ENCODE data around the gene COL18A1. TPM values are rescaled to one million over a fixed set of nuclear protein-coding genes. Genes with fewer than 3 reads are reported as not detected.
A peak's percentile ranks its signal among the peaks of the same experiment; 100 is the strongest.

Gene COL18A1
- total RNA-seq, 1 donor from 2014 or later: 150 TPM

GRCh38 chr21:45513003-45513717 lies 108.2 kb downstream of the COL18A1 start:
- DNase-seq (ENCODE audit: extremely low spot score, unreplicated experiment): no peak
- peak overlapping the region; percentile 72 for H3K27ac Mint-ChIP-seq
- H3K4me1 Mint-ChIP-seq (ENCODE audit: unreplicated experiment): peaks cover 8% of the 10 kb centered on the region
- peak overlapping the region; percentile 34 for H3K4me3 Mint-ChIP-seq
- no peaks in the 10 kb centered on the region for H3K27me3 Mint-ChIP-seq
- H3K36me3 Mint-ChIP-seq: peaks cover 4% of the 10 kb centered on the region
- no peak for TF ChIP-seq CTCF (conservative IDR thresholded peaks at IDR 0.05)
- no peaks in the 10 kb centered on the region for H3K9me3 Mint-ChIP-seq

DNA sequence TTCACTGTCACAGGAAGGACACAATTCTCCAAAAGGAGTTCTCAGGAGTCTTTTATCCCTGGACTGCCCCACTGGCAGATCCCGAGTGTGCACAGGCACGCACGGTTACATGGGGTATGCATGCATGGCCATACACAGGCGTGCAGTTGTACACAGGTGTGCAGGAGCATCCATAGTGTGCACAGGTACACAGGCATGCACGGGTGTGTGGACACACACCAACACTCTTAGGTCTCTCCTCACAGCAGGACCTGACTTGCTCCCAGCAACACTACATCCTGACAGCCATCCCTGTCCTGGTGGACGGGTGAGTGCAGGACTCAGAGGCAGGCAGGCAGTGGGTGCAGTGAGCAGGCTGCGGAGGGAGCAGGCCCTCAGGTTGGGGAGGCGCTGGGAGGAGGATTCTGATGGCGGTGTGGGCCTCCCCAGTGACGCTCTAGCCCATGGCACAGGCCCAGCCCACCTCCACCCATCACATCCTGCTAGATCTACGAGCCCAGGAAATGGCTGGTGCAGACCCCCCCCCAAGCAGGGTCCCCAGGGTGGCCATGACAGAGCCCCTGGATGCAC lies 108.9 kb downstream of the COL18A1 start:
- Mint-ChIP-seq H3K9me3 (peaks cover 5% of the 10 kb centered on the region), H3K36me3 (peaks cover 10% of the 10 kb centered on the region), H3K4me1 (ENCODE audit: unreplicated experiment) (peaks cover 5% of the 10 kb centered on the region), H3K27ac (peak overlapping the region; percentile 72), H3K4me3 (peak overlapping the region; percentile 34), H3K27me3 (no peaks in the 10 kb centered on the region)
- no peak for DNase-seq (ENCODE audit: extremely low spot score, unreplicated experiment)
- no peak for TF ChIP-seq CTCF (conservative IDR thresholded peaks at IDR 0.05)

- no peak for TF ChIP-seq CTCF (conservative IDR thresholded peaks at IDR 0.05)
- no peak overlapping the region for H3K27ac Mint-ChIP-seq
- peaks cover 4% of the 10 kb centered on the region for H3K4me1 Mint-ChIP-seq (ENCODE audit: unreplicated experiment)
These were observed 109.5 kb downstream of the COL18A1 start for GRCh38 chr21:45514311-45515021.

DNA sequence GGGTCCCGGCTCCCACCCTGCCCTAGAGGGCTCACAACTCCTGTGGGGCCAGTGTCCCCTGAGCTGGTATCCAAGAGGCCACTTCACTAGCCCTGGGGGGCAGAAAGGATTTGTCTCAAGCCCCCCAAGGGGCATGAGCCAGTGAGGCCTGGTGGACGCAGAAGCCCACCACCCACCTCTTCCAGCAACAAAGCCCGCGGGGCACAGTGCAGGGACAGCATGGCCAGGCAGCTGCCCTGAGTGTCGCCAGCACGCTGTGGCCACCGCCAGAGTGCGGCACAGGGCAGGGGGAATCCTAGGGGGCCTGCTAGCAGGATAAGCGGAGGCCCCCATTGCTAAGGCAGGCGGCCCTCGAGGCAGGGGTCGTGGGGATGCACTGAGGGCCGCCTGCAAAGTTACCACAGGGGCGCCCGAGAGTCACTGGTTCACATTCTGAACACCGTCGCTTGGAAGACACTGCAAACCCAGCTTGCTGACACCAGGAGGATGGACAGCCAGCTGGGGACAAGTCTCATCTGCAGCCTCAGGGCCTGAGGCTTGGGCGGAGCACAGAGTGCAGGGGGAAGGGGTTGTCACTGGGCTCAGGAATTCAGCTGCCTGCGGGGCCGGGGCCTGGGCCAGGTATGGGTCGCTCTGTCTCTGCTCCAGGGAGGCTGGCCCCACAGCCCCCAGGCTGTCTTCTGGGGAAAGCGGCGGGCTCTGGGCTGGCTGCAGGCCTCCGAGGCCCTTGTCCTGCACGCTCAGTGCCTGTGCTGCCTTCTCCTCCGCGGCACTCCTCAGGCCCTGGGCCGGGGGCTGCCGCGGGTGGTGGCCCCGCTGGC lies 110.5 kb downstream of the COL18A1 start:
- H3K4me3 Mint-ChIP-seq: no peak overlapping the region
- no peak for TF ChIP-seq CTCF (conservative IDR thresholded peaks at IDR 0.05)
- H3K27ac Mint-ChIP-seq: no peak overlapping the region
- no peak for DNase-seq (ENCODE audit: extremely low spot score, unreplicated experiment)
- H3K27me3 Mint-ChIP-seq: no peaks in the 10 kb centered on the region
- H3K9me3 Mint-ChIP-seq: peaks cover 5% of the 10 kb centered on the region
- peaks cover 4% of the 10 kb centered on the region for H3K4me1 Mint-ChIP-seq (ENCODE audit: unreplicated experiment)
- peaks cover 26% of the 10 kb centered on the region for H3K36me3 Mint-ChIP-seq

More at GRCh38 chr21:45514311-45515021, 109.5 kb downstream of the COL18A1 start:
- peaks cover 17% of the 10 kb centered on the region for H3K36me3 Mint-ChIP-seq
- peak; percentile 62 for DNase-seq (ENCODE audit: extremely low spot score, unreplicated experiment)
- H3K9me3 Mint-ChIP-seq: peaks cover 5% of the 10 kb centered on the region
- no peaks in the 10 kb centered on the region for H3K27me3 Mint-ChIP-seq
- H3K4me3 Mint-ChIP-seq: no peak overlapping the region

DNA sequence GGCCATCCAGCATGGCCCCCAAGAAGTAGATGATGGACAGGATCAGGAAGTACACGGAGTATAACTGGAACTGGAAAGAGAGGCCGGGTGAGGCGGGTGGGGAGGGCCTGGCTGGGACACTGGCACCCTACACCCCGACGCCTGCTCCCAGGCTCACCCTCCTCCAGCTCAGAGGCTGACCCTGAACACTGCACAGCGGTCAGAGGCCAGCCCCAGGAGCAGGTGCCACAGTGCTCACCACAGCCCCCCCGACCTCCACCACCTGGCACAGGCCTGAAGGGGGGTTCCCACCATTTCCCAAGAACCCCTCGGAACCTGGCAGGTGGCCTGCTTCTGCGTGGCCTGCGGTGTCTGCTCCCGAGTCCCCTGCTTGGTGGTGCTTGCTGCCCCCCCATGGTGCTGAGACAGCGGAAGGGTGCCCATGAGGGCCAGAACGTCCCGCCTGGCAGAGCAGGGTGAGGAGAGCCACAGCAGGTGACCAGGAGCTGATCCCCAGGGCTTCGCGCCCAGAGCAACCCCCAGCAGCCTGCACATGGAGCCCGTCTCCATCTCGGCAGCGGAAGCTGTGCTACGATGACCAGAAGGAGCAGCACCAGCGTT lies 111.2 kb downstream of the COL18A1 start:
- Mint-ChIP-seq H3K27me3 (no peaks in the 10 kb centered on the region), H3K36me3 (peaks cover 32% of the 10 kb centered on the region), H3K4me1 (ENCODE audit: unreplicated experiment) (peaks cover 4% of the 10 kb centered on the region), H3K9me3 (peaks cover 5% of the 10 kb centered on the region), H3K4me3 (no peak overlapping the region), H3K27ac (no peak overlapping the region)
- peak; percentile 62 for DNase-seq (ENCODE audit: extremely low spot score, unreplicated experiment)
- no peak for TF ChIP-seq CTCF (conservative IDR thresholded peaks at IDR 0.05)
